NOMO-1 treated with DMSO at 0.1 percent for 48 hours (cell line): ENCODE data around the gene NGDN.
"Not testable (repeated sequence)": the region's sequence is repeated elsewhere in the genome, so short reads cannot be mapped to it uniquely, and the experiment has no call there.

Experiments
- DNase-seq: peaks from one replicate; lab custom pipeline; 2025; ENCODE audit not compliant: unreplicated experiment; lab: John Stamatoyannopoulos, UW

Gene NGDN

GRCh38 chr14:23438101-23438971, 31.2 kb upstream of the NGDN start:
- no peak for DNase-seq

DNA sequence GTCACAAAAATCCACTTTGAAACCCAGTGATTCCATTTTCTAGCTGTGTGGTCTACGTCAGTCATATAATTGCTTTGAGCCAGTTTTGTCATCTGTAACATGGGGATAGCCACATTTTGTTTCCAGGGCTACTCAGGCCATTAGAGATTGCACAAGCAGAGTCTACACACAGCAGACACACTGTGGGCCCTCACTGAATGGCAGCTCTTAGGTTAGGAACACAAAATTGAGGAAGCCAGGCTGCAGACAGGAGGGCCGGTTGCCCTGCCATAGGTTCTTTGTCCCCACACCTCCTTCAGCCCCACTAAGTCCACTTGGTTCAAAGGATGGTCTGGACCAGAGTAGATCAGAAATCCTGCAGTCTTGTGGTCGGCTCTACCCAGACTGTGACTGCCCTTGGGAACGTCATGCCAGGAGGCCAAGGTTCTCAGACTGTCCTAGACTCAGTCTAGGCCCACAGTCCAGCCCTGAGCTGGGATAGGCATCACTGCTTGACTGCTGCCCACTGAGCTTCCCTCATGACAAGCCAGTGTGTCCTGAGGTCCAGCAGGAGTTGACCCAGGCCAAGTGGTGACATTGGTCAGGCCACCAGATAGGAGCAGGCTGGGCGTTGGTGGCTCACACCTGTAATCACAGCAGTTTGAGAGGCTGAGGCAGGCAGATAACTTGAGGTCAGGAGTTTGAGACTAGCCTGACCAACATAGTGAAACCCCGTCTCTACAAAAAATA, 30.2 kb upstream of the NGDN start:
- DNase-seq, result no peak

- no peak for DNase-seq
Observed at GRCh38 chr14:23441076-23441475, 28.4 kb upstream of the NGDN start.

- DNase-seq, result no peak
Observed at GRCh38 chr14:23442721-23443356, 26.7 kb upstream of the NGDN start.

- no peak for DNase-seq
Observed at GRCh38 chr14:23443411-23443812, 26.1 kb upstream of the NGDN start.

- no peak for DNase-seq
Observed at GRCh38 chr14:23443881-23444280, 25.6 kb upstream of the NGDN start.

GRCh38 chr14:23444314-23444713, 25.2 kb upstream of the NGDN start:
- no peak for DNase-seq

GRCh38 chr14:23445773-23446172, 23.7 kb upstream of the NGDN start:
- DNase-seq, result no peak

DNA sequence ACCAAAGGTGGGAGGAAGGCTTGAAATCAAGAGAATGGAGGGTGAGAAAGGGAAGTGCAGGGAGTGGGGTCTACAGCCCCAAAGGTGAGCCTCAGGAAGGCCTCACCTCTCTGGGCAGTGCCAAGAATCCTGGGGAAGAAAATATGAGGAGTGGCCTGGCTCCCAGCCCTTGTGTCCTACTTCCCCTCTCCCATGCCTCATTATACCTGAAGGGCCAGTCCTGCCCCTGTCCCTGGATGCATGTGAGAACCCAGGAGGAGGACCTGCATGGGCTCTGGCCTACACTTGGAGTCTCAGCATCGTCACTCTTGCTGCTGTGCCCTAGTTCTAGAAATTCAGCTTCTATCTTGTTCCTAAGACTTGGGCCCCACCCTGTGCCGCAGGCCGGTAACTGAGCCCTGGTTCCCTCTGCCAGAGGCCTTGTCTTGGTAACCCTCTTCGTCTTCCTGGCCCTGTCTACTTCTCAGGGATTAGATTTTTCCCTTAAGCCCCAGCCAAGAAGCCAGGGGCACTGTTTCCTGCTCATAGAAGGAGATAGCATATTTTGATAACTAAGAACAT, 23.1 kb upstream of the NGDN start:
- no peak for DNase-seq

GRCh38 chr14:23447361-23448350, 21.8 kb upstream of the NGDN start:
- no peak for DNase-seq

DNA sequence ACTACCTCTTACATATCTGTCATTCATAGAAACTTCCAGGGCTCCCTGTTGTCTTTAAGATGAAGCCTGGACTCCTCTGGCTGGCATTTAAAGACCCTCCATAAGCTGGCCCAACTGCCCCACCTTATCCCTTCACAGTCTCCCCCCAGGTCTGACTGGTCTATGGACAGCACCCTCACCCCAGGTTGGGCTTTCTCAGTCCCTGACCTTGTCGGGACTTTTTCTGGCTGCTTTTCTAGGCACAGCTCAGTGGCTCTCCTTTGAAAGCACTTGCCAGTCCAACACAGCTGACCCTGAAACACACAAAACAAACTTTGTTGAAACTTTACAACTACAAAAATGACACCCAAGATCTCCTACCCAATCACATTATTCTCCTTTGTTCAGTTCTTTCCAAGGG, 20.2 kb upstream of the NGDN start:
- DNase-seq, result no peak

DNA sequence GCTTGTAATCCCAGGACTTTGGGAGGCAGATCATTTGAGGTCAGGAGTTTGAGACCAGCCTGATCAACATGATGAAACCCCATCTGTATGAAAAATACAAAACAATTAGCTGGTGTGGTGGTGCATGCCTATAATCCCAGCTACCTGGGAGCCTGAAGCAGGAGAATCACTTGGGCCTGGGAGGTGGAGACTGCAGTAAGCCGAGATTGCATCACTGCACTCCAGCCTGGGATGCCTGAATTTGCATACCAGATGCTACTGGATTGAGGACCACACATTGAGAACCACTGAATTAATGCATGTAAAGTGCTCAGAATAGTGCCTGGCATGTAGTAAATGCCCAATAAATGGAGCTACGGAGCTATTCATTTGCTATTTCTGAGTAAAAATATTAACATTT, 19.1 kb upstream of the NGDN start:
- no peak for DNase-seq

DNA sequence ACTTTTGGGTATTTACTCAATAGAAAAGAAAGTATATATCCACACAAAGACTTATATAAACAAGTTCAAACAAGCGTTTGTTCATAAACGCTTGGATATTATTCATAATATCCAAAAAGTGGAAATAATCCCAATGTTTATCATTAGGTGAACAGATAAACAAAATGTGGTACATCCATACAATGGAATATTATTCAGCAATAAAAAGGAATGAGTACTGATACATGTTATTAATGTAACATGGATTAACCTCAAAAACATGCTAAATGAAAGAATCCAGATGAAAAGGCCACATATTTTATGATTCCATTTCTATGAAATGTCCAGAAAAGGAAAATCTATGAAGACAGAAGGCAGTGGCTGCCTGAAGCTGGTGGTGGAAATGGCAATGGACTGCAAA, 17.3 kb upstream of the NGDN start:
- no peak for DNase-seq

DNA sequence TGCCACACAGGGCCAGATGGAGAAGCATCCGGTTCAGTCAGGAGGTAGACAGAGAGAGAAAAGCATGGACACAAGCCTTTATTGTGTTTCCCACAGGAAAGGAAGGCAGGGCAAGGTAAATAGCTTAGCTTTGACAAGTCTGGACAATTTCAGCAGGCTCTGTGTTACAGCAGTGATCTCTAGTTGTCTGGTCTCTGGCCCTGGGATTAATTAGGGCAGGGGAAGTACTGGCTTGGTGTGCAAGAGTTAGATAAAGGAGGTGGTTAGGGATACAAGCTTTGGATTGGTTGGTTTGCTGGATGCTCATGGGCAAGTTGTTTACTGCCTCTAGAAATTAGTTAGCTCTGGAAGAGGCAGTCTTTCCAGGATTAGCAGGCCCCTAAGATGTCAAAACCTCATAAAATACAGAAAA, 15.1 kb upstream of the NGDN start:
- no peak for DNase-seq

GRCh38 chr14:23456883-23457586, 12.5 kb upstream of the NGDN start:
- DNase-seq, result not testable (repeated sequence)

DNA sequence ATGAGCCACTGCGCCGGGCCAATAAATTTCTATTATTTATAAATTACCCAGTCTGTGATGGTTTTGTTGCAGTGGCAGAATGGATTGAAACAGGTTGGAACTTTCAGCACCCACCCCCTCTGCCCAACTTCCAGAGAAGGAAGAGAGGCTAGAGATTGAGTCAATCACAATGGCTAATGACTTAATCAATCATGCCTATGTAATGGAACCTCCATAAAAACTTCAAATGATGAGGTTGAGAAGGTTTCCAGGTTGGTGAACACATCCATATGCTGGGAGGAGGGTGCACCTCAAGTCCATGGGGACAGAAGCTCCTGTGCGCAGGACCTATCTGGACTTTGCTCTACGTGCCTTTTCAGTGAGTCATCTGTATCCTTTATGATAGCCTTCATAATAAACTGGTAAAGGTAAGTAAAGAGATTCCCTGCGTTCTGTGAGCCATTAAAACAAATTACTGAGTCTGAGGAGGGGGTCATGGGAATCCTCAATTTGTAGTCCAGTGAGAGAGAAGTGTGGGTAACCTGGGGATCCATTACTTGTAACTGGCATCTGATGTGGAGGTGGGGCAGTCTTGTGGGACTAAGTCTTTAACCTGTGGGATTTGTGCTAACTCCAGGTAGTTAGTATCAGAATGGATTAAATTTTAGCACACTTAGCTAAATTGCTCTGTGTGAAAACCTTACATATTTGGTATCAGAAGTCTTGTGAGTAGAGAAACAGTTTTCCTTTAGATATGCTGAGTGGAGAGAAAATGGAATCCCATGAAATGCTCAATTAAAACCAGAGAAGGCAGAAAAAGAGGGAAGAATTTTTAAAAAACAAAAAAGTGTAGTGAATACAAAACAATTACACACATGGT, 11.7 kb upstream of the NGDN start:
- DNase-seq, result no peak

DNA sequence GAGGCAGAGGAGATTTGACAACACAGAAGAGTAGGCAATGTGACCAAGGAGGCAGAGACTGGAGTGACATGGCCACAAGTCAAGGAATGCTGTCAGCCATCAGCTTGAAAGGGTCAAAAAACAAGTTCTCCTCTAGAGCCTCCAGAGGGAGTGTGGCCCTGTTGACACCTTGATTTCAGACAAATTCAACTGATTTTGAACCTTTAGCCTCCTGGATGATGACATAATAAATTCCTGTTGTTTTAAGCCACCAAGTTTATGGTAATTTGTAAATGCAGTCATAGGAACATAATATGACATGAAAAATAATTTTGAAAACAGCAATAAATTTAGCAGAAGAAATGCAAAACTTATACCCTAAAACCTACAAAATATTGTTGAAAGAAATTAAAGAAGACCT, 8.5 kb upstream of the NGDN start:
- DNase-seq, result no peak

DNA sequence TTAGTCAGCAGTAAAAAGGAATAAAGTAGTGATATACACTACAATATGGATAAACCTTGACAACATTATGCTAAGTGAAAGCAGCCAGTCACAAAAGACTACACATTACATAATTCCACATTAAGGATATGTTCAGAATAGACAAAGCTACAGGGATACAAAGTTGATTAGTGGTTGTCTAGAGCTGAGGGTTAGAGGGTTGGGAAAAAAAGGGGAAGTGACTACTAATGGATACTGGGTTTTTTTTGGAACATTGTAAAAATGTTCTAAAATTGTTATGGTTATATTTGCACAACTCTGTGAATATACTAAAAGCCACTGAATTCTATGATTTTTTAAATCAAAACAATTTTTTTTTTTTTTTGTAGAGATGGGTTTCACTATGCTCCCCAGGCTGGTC, 4.8 kb upstream of the NGDN start:
- DNase-seq, result peak; percentile 29

DNA sequence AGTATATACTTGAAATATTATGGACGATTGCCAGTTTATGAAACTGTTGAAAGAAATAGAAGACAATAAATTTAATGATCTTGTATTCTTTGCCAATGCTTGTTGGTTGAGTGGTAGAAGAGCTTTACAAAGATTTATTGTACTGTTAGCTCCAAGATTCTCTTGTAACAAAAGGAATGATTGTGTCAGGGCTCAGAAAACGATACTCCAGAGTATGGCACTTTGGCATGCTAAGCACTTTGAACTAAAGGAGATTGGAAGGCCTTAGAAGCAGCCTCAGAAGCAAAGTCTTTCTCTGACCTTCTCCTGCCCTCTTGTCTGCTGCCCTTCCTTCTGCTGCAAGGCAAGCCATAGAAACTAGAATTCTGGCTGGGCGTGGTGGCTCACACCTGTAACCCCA, 4.2 kb upstream of the NGDN start:
- no peak for DNase-seq
